Activated CD8-positive, alpha-beta memory T cell treated with anti-CD3 and anti-CD28 coated beads for 1 hour (primary cell): ENCODE data around the gene TMEM179.

Source experiments
- DNase-seq, 2 donors: peaks; one replicate each; pipeline ENCODE4 v3.0.0-alpha.2; 2020; ENCODE audit warnings: low read depth in 1 of 2; ENCODE audit errors: extremely low read depth in 1 of 2

The TMEM179 gene

GRCh38 chr14:104558231-104559027, 46.1 kb downstream of the TMEM179 start:
- DNase-seq = no peak

DNA sequence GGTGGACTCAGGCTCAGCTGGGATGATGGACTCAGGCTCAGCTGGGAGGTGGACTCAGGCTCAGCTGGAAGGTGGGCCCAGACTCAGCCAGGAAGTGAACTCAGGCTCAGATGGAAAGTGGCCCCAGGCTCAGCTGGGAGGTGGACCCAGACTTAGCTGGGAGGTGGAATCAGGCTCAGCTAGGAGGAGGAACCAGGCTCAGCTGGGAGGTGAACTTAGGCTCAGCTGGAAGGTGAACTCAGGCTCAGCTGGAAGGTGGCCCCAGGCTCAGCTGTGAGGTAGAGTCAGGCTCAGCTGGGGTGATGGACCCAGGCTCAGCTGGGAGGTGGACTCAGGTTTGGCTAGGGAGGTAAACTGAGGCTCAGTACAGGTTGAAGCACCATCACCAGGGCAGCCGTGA, 46.8 kb downstream of the TMEM179 start:
- DNase-seq = no peak

- no peak for DNase-seq
Observed at GRCh38 chr14:104557086-104557485, 47.5 kb downstream of the TMEM179 start.

- no peak for DNase-seq
Observed at GRCh38 chr14:104556256-104557021, 48.1 kb downstream of the TMEM179 start.

DNA sequence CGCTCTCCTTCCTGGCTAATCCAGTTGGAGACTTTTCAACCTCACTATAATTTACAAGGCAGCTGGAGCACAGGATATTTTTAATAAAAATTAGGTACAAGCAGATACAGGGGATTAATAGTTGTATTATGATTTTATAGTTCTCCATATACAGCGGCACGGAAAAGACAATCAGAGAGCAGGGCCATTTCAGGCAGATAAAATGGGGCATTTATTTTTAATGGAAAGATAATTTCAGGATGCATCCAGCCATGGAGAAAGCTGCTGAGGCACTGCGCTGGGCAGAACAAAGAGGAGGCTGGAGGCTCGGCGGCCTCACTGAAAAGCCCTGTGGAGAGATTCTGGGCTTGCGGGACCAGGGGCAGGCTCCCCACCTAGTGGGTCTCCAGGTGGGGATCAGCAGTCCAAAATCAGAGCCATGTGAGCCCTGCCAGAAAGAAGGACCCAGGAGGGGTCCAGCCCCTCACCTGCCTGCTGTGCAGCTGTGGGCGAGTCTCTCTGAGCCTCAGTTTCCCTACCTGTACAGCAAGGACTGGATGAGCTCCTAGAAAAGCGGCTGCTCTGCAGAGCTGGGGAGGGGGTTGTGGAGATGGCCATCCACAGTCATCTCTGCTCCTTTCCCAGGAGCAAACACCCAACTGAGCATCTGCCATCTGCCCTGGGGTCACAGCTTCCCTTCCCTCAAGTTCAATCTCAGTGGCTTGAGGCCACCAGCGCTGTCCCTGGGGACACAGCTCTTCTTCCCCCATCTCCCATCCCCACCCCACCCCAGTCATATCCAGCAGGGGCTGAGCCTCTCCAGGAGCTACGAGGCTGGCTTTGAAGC, 48.9 kb downstream of the TMEM179 start:
- DNase-seq = no peak

DNA sequence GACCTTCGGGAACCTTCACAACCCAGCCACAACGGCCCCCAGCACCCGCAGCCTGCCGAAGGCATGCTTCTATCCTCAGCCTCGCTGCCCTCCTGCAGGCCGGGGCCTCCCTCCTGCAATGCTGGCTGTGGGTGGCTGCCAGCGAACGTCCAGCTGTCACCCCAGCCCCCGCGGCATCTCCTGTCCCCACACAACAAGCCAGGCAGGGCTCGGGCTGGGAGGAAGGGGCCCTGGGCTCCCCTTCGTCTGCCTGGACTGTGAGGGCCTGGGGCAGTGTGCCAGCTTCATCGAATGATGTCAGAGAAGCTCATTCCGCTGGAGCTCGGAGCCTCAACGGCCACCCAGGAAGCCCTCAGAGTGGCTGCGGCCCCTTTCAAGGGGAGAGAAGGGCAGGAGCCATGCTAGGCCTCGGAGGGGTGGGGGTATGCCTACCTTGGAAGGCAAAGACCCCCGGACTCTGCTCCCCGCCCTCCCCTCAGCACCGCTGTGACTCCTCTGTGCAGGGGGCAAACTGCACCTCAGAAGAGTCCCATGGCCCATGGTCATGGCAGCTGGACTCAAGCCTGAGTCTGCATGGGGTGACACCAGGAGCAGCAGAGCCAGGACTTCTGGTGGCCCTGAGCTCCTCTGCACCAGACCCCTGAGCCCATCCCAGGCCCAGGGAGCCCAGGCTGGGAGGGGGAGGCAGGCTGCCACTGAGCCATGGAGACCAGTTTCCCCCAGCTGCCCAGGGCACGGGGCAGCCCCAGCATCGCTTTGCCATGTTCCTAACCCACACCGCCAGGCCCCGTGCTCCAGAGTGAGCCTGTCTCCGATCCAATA, 49.8 kb downstream of the TMEM179 start:
- no peak for DNase-seq

GRCh38 chr14:104554088-104554607, 50.4 kb downstream of the TMEM179 start:
- DNase-seq = no peak

- no peak for DNase-seq
Observed at GRCh38 chr14:104553166-104554087, 51.1 kb downstream of the TMEM179 start.

GRCh38 chr14:104552738-104553125, 51.8 kb downstream of the TMEM179 start:
- no peak for DNase-seq

DNA sequence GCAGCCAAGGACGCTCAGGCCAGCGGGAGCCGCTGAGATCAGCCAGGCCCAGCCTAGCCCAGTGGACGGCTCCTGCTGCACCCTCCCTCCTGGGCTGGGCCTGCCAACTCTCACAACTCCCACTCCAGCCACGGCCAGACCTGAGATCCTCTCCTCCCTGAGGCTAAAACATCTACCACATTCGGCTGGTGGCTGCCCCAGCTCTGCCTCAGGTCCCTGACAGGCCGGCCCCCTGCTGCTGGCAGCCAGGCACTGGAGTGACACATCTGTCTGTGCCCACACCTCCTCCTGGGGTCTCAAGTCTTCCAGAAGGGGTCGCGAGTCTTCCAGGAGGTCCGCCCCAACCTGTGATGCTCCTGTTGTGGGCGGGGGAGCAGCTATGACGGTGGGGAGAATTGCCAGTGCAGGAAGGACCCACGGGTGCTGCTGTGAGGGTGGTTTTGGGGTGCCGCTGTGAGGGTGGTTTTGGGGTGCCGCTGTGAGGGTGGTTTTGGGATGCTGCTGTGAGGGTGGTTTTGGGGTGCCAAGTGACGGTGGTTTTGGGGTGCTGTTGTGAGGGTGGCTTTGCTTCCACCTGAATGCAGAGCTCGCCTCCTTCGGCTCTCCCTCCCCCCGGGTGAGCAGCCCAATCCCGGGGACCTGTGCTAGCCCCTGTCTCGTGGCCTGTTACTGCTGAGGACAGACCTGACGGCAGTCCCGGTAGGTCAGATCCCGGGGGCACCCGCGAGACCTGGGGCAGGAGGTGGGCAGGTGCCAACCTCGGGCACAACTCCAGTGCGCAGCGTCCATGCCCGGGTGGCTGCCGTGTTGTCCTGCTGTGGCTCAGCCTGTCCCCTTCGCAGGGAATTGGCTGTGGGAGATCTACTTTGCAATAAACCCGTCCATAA, 52.5 kb downstream of the TMEM179 start:
- no peak for DNase-seq

- no peak for DNase-seq
Observed at GRCh38 chr14:104550861-104551728, 53.5 kb downstream of the TMEM179 start.

DNA sequence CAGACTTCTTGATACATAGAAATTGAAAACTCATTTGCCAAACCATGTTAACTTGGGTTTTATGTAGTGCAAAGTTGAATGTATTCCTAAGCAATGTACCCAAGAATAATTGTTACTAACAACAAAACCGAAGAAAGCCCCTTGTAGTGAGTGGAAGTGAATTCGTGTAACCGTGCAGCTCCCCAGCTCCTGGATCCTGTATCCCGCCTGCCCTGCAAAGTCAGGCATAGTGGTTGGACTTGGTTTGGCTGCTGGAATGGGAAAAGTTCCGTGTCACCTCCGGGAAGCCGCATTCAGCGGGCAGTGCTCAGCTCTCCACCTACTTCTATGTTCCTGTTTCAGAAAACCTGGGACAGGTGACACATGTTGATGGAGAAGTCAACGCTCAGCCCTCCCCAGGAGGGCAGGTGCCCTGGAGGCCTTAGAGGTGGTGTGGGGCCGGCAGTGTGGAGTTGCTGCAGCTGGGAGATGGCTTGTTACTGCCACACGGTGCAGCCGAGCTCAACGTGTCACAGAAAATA, 54.2 kb downstream of the TMEM179 start:
- no peak for DNase-seq

- no peak for DNase-seq
Observed at GRCh38 chr14:104549536-104550339, 54.8 kb downstream of the TMEM179 start.

GRCh38 chr14:104548802-104549535, 55.6 kb downstream of the TMEM179 start:
- DNase-seq = no peak

DNA sequence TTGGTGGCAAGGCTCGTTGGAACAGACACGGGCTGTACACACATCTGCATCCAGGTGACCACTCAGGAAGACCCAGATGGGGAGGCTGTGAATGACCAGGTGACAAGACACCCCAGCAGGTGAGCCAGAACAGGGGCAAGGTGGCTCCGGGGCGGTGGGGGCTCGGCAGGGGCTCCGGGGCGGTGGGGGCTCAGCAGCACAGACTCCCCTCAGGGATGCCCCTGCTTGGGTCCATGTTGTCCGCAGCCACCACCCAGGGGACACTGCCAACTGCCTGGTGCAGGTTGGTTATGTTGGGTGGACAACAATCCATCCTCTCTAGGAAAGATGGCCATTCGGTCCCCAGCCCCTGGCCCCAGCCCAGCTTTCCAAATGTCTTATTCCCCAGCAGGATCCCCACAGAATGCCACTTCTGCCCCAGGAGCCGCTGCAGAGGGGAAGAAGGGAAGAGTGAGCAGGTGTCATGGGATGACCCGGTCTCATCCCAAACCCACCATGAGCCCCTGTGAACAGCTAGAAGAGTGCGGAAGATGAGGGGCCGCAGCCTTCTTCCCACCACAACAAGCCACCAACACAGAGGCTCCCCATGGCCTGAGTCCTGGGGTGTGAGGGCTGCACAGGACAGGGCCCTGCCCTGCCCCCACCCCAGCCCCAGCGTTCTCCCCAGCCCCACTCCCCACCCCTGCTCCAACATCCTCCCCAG, 56.4 kb downstream of the TMEM179 start:
- no peak for DNase-seq
